ENCODE data around the gene PARD3B.

GRCh38 chr2:205387350-205388055 is 842.2 kb downstream of the PARD3B start:
- TF ChIP-seq EZH2 (IDR thresholded peaks at IDR 0.05; ENCODE audit: borderline replicate concordance, low read depth, low read length, poor library complexity, severe bottlenecking) (no peak), CTCF (conservative IDR thresholded peaks at IDR 0.05; ENCODE audit: low read depth, low read length) (no peak)

All from A673 (cell line).